ENCODE measurements around the gene PCDHB4. TPM values are rescaled to one million over a fixed set of nuclear protein-coding genes. Genes with fewer than 3 reads are reported as not detected.

The PCDHB4 gene
- total and polyA plus RNA-seq, 2 of the 4 experiments (the other 2 are of a cell fraction), result 0.03 TPM; not detected in 1

GRCh38 chr5:141150224-141150992 is 28.8 kb downstream of the PCDHB4 start:
- H2BK20ac ChIP-seq (ENCODE audit: low read depth, low read length), result no peak overlapping the region
- H3K27ac ChIP-seq (ENCODE audit: insufficient read depth, low read length), result no peak overlapping the region
- H2AK5ac ChIP-seq (ENCODE audit: low read depth, low read length), result no peak overlapping the region
- no peaks in the 10 kb centered on the region for H3K27me3 ChIP-seq (ENCODE audit: control insufficient read depth, insufficient read depth, low read length)
- no peak overlapping the region for H3K23ac ChIP-seq (ENCODE audit: low read depth, low read length)
- ChIA-PET CTCF (no interaction called here), POLR2A (ENCODE audit: unreplicated experiment) (no interaction called here)
- H3K36me3 ChIP-seq (ENCODE audit: control insufficient read depth, insufficient read depth, low read length), result no peaks in the 10 kb centered on the region
- no peak overlapping the region for H4K5ac ChIP-seq (ENCODE audit: low read depth, low read length)
- dilution Hi-C loops (cut with HindIII; ENCODE audit: low sequenced_read_pairs, unreplicated experiment), result no loop called here
- H3K56ac ChIP-seq (ENCODE audit: extremely low read depth, insufficient read depth, low read length), result no peak overlapping the region
- 33% methylated on average over 18 of the region's 33 CpGs; no CpG with 5 or more reads in 1 of the 2 experiments for WGBS, 2 experiments (ENCODE audit: extremely low coverage in 2 of 2, insufficient read length in 1 of 2)
- no peaks in the 10 kb centered on the region for H4K20me1 ChIP-seq (ENCODE audit: insufficient read depth, low read length)
- H3K79me1 ChIP-seq (ENCODE audit: low read depth in 1 of 2, low read length in 2 of 2), result no peaks in the 10 kb centered on the region
- H3K9ac ChIP-seq (ENCODE audit: low read depth, low read length), result no peak overlapping the region
- no peak overlapping the region for H4K91ac ChIP-seq (ENCODE audit: insufficient read depth, low read depth, low read length)
- no TSS peak for BruUV-seq (replicated peaks)
- H3K4me3 ChIP-seq (ENCODE audit: insufficient read depth, low read depth, low read length), result no peak overlapping the region; the same call in 1 of the 2 replicates
- H3K9me3 ChIP-seq (ENCODE audit: control insufficient read depth, insufficient read depth, low read length), result peaks cover 15% of the 10 kb centered on the region; the same call in 1 of the 2 replicates
- H2BK15ac ChIP-seq (ENCODE audit: low read depth, low read length), result no peak overlapping the region
- no peak overlapping the region for H2AK9ac ChIP-seq (replicated peaks; ENCODE audit: low read depth, low read length, poor library complexity)
- H2BK120ac ChIP-seq (ENCODE audit: low read depth, low read length), result no peak overlapping the region
- ATAC-seq (ENCODE audit: low read depth), result no peak
- H2BK5ac ChIP-seq (ENCODE audit: low read depth, low read length, poor library complexity, severe bottlenecking), result no peak overlapping the region
- H3K18ac ChIP-seq (ENCODE audit: low read depth, low read length), result no peak overlapping the region
- no peaks in the 10 kb centered on the region for H3K9me1 ChIP-seq (ENCODE audit: insufficient read depth, low read length)
- no peak for TF ChIP-seq BHLHE40 (IDR thresholded peaks at IDR 0.05; ENCODE audit: low read depth, low read length)
- no peak for TF ChIP-seq CHD1 (IDR thresholded peaks at IDR 0.05; ENCODE audit: low read depth, low read length)
- TF ChIP-seq SMC3 (IDR thresholded peaks at IDR 0.05; ENCODE audit: low read depth, low read length), result no peak
- TF ChIP-seq USF2 (IDR thresholded peaks at IDR 0.05; ENCODE audit: low read depth, low read length), result no peak
- no peak for TF ChIP-seq CEBPB (IDR thresholded peaks at IDR 0.05; ENCODE audit: low read depth, low read length)
- intact Hi-C loops (cut with micrococcal nuclease), result no loop called here
- no peak overlapping the region for H3K4ac ChIP-seq (ENCODE audit: low read depth, low read length)
- DNase-seq, result no peak
- H3K14ac ChIP-seq (replicated peaks; ENCODE audit: low read depth, low read length), result no peak overlapping the region
- peak overlapping the region; percentile 81; the same call in 1 of the 2 replicates for H3K4me2 ChIP-seq (ENCODE audit: low read depth, low read length)
- H4K8ac ChIP-seq (ENCODE audit: low read depth in 2 of 2, low read length in 2 of 2), result no peak overlapping the region
- no peaks in the 10 kb centered on the region for H3K4me1 ChIP-seq (ENCODE audit: control insufficient read depth, insufficient read depth, low read length)
- in situ Hi-C loops (cut with MboI; ENCODE audit: low sequenced_read_pairs), result no loop called here
- peak overlapping the region; percentile 59 for H2AFZ ChIP-seq (replicated peaks; ENCODE audit: low read length, poor library complexity)
